GM13977 (cell line): ENCODE measurements around the gene CA6.
"Not testable (repeated sequence)": the region's sequence is repeated elsewhere in the genome, so short reads cannot be mapped to it uniquely, and the experiment has no call there.

Source experiments
- DNase-seq: peaks from one replicate; pipeline ENCODE4 v3.0.0; 2012; ENCODE audit warnings: low spot score
- in situ Hi-C: fragments of 300-500 bp; cut with MboI; formaldehyde crosslinking; loops from one replicate; pipeline ENCODE4 v1.12.0; 2022; ENCODE audit warnings: low sequenced_read_pairs, low pct_unique_long_range_greater_than_20kb, mixed read lengths, inconsistent platforms; ENCODE audit not compliant: unreplicated experiment
- TF ChIP-seq, protein P1 (sequence below): IDR thresholded peaks from 2 replicates; pipeline ENCODE4 v1.5.1; 2012; ENCODE audit warnings: mild to moderate bottlenecking, control low read depth; ENCODE audit not compliant: insufficient read depth; ENCODE audit errors: extremely low read depth, missing control alignments

CA6 gene

DNA sequence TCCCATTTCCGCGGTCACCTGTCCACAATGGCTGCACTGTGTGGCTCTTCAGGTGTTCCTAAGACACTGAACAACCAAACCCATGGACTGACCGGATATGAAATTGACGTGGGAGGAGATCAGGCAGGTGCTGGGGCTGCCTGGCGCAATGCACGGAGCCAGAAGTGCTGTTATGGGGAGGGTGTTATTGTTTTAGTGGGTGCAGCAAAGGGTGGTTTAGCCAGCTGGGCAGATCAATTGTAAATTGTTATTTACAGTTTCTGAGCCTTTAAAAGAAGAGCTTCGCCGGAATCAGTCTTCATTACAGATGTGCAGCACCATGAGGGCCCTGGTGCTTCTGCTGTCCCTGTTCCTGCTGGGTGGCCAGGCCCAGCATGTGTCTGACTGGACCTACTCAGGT lies at the start of gene CA6:
Gene CA6 (plus strand): TSS at position 301 of the 400 bp plus-strand sequence. CDS start 19 bp downstream, at position 320.
- in situ Hi-C loops, result no loop called here
- TF ChIP-seq, protein P1, sequence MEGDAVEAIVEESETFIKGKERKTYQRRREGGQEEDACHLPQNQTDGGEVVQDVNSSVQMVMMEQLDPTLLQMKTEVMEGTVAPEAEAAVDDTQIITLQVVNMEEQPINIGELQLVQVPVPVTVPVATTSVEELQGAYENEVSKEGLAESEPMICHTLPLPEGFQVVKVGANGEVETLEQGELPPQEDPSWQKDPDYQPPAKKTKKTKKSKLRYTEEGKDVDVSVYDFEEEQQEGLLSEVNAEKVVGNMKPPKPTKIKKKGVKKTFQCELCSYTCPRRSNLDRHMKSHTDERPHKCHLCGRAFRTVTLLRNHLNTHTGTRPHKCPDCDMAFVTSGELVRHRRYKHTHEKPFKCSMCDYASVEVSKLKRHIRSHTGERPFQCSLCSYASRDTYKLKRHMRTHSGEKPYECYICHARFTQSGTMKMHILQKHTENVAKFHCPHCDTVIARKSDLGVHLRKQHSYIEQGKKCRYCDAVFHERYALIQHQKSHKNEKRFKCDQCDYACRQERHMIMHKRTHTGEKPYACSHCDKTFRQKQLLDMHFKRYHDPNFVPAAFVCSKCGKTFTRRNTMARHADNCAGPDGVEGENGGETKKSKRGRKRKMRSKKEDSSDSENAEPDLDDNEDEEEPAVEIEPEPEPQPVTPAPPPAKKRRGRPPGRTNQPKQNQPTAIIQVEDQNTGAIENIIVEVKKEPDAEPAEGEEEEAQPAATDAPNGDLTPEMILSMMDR, result no peak
- DNase-seq, result no peak

DNA sequence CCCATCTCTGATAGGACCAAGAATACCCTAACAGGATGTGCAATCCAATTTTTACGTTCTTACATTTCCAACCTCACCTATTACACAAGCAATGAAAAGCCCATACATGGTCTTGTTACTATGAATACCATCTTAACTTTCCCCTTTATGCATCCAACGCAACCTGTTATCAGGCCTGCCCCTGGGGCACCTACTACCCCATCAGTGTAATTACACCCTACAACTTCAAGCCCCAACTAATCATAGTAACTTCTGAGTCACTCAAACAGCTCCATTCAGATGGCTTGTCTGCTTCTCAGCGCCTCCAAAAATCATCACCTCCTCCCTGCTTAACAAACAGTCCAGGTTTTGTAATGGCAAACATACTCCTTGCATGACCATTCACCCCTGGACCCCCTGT lies 48.9 kb upstream of the CA6 start:
- DNase-seq, in situ Hi-C loops: not testable (repeated sequence)

DNA sequence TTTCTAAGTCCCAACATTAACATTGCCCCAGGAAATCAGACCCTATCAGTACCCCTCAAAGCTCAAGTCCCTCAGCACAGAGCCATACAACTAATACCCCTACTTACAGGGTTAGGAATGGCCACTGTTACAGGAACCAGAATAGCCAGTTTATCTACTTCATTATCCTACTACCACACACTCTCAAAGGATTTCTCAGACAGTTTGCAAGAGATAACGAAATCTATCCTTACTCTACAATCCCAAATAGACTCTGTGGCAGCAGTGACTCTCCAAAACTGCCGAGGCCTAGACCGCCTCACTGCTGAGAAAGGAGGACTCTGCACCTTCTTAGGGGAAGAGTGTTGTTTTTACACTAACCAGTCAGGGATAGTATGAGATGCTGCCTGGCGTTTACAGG lies 48.2 kb upstream of the CA6 start:
- DNase-seq, in situ Hi-C loops: not testable (repeated sequence)

DNA sequence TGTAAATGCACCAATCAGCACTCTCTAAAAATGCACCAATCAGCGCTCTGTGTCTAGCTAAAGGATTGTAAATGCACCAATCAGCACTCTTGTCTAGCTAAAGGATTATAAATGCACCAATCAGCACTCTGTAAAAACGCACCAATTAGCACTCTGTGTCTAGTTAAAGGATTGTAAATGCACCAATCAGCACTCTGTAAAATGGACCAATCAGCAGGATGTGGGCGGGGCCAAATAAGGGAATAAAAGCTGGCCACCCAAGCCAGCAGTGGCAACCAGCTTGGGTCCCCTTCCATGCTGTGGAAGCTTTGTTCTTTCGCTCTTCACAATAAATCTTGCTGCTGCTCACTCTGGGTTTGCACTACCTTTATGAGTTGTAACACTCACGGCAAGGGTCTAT lies 47.2 kb upstream of the CA6 start:
- in situ Hi-C loops, DNase-seq: not testable (repeated sequence)

DNA sequence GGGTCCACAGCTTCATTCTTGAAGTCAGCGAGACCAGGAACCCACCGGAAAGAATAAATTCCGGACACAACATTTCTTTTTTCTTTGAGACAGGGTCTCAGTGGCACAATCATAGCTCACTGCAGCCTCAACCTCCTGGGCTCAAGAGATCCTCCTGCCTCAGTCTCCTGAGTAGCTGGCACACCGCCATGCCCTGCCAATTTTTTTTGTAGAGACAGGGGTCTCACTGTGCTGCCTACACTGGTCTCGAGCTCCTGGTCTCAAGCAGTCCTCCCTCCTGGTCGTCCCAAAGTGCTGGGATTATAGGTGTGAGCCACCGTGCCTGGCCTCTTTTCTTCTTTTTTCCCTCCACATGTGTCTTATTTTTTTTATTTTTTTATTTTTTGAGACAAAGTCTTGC lies 46.6 kb upstream of the CA6 start:
- TF ChIP-seq, protein P1, result no peak
- in situ Hi-C loops, result no loop called here
- DNase-seq, result no peak

DNA sequence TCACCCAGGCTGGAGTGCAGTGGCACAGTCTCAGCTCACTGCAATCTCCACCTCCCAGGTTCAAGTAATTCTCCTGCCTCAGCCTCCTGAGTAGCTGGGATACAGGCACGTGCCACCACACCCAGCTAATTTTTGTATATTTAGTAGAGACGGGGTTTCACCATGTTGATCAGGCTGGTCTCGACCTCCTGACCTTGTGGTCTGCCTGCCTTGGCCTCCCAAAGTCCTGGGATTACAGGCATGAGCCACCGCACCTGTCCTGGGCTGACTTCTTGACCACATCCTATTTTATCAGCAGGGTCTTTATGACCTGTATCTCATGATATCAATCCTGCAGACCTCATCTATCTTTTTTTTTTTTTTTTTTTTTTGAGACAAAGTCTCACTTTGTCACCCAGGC lies 45.0 kb upstream of the CA6 start:
- in situ Hi-C loops, result not testable (repeated sequence)

DNA sequence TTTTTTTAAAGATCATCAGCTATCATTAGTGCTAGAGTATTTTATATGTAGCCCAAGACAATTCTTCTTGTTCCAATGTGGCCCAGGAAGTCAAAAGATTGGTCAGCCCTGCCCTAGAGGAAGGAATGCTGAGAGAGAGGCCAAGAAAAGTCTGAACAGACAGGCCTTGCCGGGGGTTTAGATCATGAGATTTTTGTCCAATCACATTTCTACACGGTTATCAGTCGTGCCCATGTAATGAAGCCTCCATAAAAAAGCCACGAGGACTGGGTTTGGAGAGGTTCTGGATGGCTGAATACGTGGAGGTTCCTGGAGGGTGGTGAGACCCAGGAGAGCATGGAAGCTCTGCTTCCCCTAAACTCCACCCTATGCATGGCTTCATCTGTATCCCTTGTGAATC lies 42.9 kb upstream of the CA6 start:
- DNase-seq, result no peak
- in situ Hi-C loops, result no loop called here
- TF ChIP-seq, protein P1, result no peak

More for the DNA sequence above, 45.0 kb upstream of the CA6 start:
- DNase-seq, result not testable (repeated sequence)

DNA sequence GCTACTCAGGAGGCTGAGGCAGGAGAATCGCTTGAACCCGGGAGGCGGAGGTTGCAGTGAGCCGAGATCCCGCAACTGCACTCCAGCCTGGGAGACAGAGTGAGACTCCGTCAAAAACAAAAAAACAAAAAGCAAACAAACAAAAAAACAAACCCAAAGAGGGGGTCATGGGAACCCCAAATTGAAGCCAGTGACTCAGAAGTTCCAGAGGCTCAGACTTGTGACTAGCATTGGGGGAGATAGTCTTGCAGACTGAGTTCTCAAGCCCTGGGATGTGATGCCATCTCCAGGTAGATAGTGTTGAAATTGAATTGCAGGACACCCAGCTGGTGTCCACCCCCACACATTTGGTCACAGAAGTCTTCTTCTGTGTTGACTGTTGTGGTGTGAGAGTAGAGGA lies 42.3 kb upstream of the CA6 start:
- TF ChIP-seq, protein P1, result peak; percentile 9
- in situ Hi-C loops, result no loop called here

DNA sequence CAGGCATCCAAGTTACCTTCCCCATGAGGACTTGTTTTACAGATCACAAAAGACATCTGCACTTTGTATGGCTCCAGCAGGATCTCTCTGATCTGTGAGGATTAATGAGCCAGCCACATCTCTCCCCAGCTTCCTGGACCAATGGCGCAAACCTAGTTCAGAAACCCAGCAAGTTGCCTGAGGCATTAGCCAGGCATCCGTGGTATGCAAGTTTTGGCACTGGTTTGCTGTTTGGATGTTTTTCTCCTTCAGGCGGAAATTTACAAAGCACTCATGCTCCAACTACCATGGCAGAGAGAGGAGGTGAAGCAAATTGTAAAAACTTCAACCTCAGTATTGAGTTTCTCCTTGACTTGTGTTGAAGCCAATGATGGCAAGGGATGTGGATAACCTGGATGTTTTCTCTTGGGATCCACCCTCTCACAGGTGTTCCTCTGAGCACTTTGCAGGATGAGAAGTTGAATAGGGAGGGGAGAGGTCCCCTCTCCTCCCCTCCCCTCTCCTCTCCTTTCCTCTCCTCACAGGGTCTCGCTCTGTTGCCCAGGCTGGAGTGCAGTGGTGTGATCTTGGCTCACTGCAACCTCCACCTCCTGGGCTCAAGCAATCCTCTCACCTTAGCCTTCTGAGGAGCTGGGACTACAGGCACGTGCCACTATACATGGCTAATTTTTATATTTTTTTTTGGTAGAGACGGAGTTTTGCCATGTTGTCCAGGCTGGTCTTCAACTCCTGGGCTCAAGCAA lies 41.6 kb upstream of the CA6 start:
- DNase-seq, result no peak
- TF ChIP-seq, protein P1, result no peak
- in situ Hi-C loops, result no loop called here

More for the DNA sequence above, 42.3 kb upstream of the CA6 start:
- DNase-seq, result no peak
